K562 (cell line): Measurements from ENCODE around the gene CCDC78. TPM values are rescaled to one million over a fixed set of nuclear protein-coding genes. Genes with fewer than 3 reads are reported as not detected.

Experiments
- BRD4 ChIP-seq: fragments of 200-600 bp; sonication (generic); IDR thresholded peaks from 2 replicates; pipeline ENCODE4 v1.6.1; 2017; ENCODE audit warnings: inconsistent platforms
- CGGBP1 ChIP-seq: fragments of 250-450 bp; sonication (Bioruptor Pico); IDR thresholded peaks from 2 replicates; pipeline ENCODE4 v1.9.0; 2021; ENCODE audit warnings: mild to moderate bottlenecking
- CTCF ChIP-seq, 3 experiments: IDR thresholded peaks in 2 of 3; conservative IDR thresholded peaks in 1 of 3; 2 replicates each; pipeline ENCODE4 v1.5.1; 2011 to 2012; ENCODE audit warnings: low read length in 3 of 3, mild to moderate bottlenecking in 3 of 3, control low read depth in 2 of 3, improper control_type of control experiment in 1 of 3, inconsistent platforms in 1 of 3, low read depth in 1 of 3, mixed read lengths in 1 of 3, moderate library complexity in 1 of 3; ENCODE audit not compliant: insufficient read depth in 2 of 3
- ETS2 ChIP-seq: IDR thresholded peaks from 2 replicates; pipeline ENCODE4 v1.6.1; 2016; ENCODE audit warnings: borderline replicate concordance, missing genetic modification characterization, mild to moderate bottlenecking, moderate library complexity, missing compliant biosample characterization; ENCODE audit not compliant: poor library complexity, severe bottlenecking
- GABPB1 ChIP-seq: sonication (generic); formaldehyde crosslinking; IDR thresholded peaks from 2 replicates; pipeline ENCODE4 v1.8.0; 2022; ENCODE audit warnings: mild to moderate bottlenecking, missing genetic modification reagents
- HCFC1 ChIP-seq: IDR thresholded peaks from 2 replicates; pipeline ENCODE4 v1.6.1; 2012; ENCODE audit warnings: low read depth, low read length, improper control_type of control experiment
- HDAC6 ChIP-seq: IDR thresholded peaks from 2 replicates; pipeline ENCODE4 v1.6.1; 2012; ENCODE audit warnings: low read depth, mild to moderate bottlenecking, control low read depth, inconsistent platforms, low read length, moderate library complexity
- KLF10 ChIP-seq: fragments of 250-450 bp; sonication (Bioruptor Pico); IDR thresholded peaks from 2 replicates; pipeline ENCODE4 v1.6.1; 2021; ENCODE audit warnings: matching md5 sums
- MAZ ChIP-seq, 2 experiments: fragments of 450-650 bp in 1 of 2; sonication (generic) in 1 of 2; formaldehyde crosslinking; IDR thresholded peaks in 1 of 2; conservative IDR thresholded peaks in 1 of 2; 2 replicates each; pipeline versions ENCODE4 v1.4.0 to v1.5.0; 2020; ENCODE audit warnings: mild to moderate bottlenecking in 1 of 2, missing genetic modification reagents in 1 of 2
- MYC ChIP-seq, 2 experiments: fragments of 250-450 bp in 1 of 2; sonication (Bioruptor Pico) in 1 of 2; IDR thresholded peaks; 2 replicates each; pipeline versions ENCODE4 v1.5.1 to v1.6.1; 2012 to 2021; ENCODE audit warnings: low read depth in 2 of 2, borderline replicate concordance in 1 of 2, improper control_type of control experiment in 1 of 2, low read length in 1 of 2, mild to moderate bottlenecking in 1 of 2, moderate library complexity in 1 of 2
- NONO ChIP-seq, 2 experiments: fragments of 200-400 bp in 1 of 2; fragments of 450-650 bp in 1 of 2; formaldehyde crosslinking in 1 of 2; IDR thresholded peaks; 2 replicates each; pipeline ENCODE4 v1.6.1; 2017; ENCODE audit warnings: low read depth in 2 of 2, mild to moderate bottlenecking in 2 of 2, moderate library complexity in 2 of 2, low read length in 1 of 2
- PHF8 ChIP-seq: fragments of 200-600 bp; sonication (generic); IDR thresholded peaks from 2 replicates; pipeline ENCODE4 v1.6.1; 2012; ENCODE audit warnings: mixed run types, mild to moderate bottlenecking, inconsistent platforms, low read length, moderate library complexity, borderline replicate concordance
- SIN3A ChIP-seq, 2 experiments: fragments of 150-350 bp in 1 of 2; IDR thresholded peaks; 2 replicates each; pipeline ENCODE4 v1.6.1; 2011 to 2016; ENCODE audit warnings: borderline replicate concordance in 2 of 2, low read depth in 2 of 2, low read length in 2 of 2, mild to moderate bottlenecking in 2 of 2, moderate library complexity in 2 of 2; ENCODE audit not compliant: control insufficient read depth in 1 of 2
- TCF7L2 ChIP-seq: fragments of 150-350 bp; IDR thresholded peaks from 2 replicates; pipeline ENCODE4 v1.6.1; 2016; ENCODE audit warnings: low read depth, mild to moderate bottlenecking, low read length, moderate library complexity
- TRIM28 ChIP-seq: fragments of 450-650 bp; IDR thresholded peaks from 2 replicates; pipeline ENCODE4 v1.6.1; 2017
- ZEB2 ChIP-seq: fragments of 450-650 bp; IDR thresholded peaks from 2 replicates; pipeline ENCODE4 v1.6.1; 2016
- ZKSCAN1 ChIP-seq: fragments of 150-350 bp; IDR thresholded peaks from 2 replicates; pipeline ENCODE4 v1.6.1; 2016; ENCODE audit warnings: low read depth, low read length
- ZNF121 ChIP-seq: sonication (generic); formaldehyde crosslinking; conservative IDR thresholded peaks from 2 replicates; pipeline ENCODE4 v1.8.0; 2022; ENCODE audit warnings: missing genetic modification reagents
- ZNF224 ChIP-seq: sonication (generic); formaldehyde crosslinking; IDR thresholded peaks from 2 replicates; pipeline ENCODE4 v1.8.0; 2022; ENCODE audit warnings: mild to moderate bottlenecking, missing genetic modification reagents
- ZNF277 ChIP-seq: fragments of 250-450 bp; sonication (Bioruptor Pico); IDR thresholded peaks from 2 replicates; pipeline ENCODE4 v1.8.0; 2022; ENCODE audit warnings: inconsistent platforms, mild to moderate bottlenecking, moderate library complexity, borderline replicate concordance
- ZNF398 ChIP-seq: fragments of 250-450 bp; sonication (Bioruptor Pico); IDR thresholded peaks from 2 replicates; pipeline ENCODE4 v1.8.0; 2021; ENCODE audit warnings: moderate library complexity, mild to moderate bottlenecking, inconsistent platforms
- ZNF444 ChIP-seq: fragments of 250-450 bp; sonication (Bioruptor Pico); IDR thresholded peaks from 2 replicates; pipeline ENCODE4 v1.4.0; 2020; ENCODE audit warnings: mild to moderate bottlenecking, moderate library complexity
- ZNF644 ChIP-seq: fragments of 200-800 bp; sonication (Bioruptor generic); IDR thresholded peaks from 2 replicates; pipeline ENCODE4 v1.6.1; 2016; ENCODE audit warnings: low read depth, missing genetic modification characterization, missing compliant biosample characterization
- polyA plus RNA-seq, 8 experiments: library from polyadenylated mRNA; depleted of rRNA in 4 of 8; stranded (reverse) in 5 of 8; unstranded in 3 of 8; fragments of >200 nt; fragmentation: Nextera tagmentation in 2 of 8; fragmentation: Illumina TruSeq in 1 of 8; extraction: Ambion mirVana in 2 of 8; extraction: Trizol in 1 of 8; gene quantifications; 2 replicates each; pipeline versions ENCODE4 v1.2.1 to v1.2.3, GENCODE V29; 2011 to 2014; ENCODE audit warnings: inconsistent platforms in 1 of 8, missing spikeins in 1 of 8
- total RNA-seq, 7 experiments: library from RNA; depleted of rRNA in 6 of 7; stranded (reverse); fragments of >200 nt in 6 of 7; fragmentation: Illumina TruSeq in 2 of 7; extraction: Trizol in 2 of 7; gene quantifications; 2 replicates each; pipeline versions ENCODE4 v1.2.1 to v1.2.3, GENCODE V29; 2011 to 2021; ENCODE audit warnings: low replicate concordance in 1 of 7

Gene CCDC78
- total and polyA plus RNA-seq, 9 of the 15 experiments (the other 6 are each of a cell fraction or from before 2014, with no cell fraction given): 0.24 to 17.7 (median 2.9) TPM

- TF ChIP-seq MAZ (CRISPR knock-in tag; conservative IDR thresholded peaks at IDR 0.05 in 1 of 2, IDR thresholded peaks at IDR 0.05 in 1 of 2) (0 out of 4 replicates have a peak, but pooled peaks of 1 of the 2 experiments have one; percentile 26), HCFC1 (no peak), ZNF277 (CRISPR knock-in tag) (no peak), TRIM28 (no peak), ZNF644 (tag) (no peak), MYC (IDR thresholded peaks at IDR 0.05; ENCODE audit: low read depth, low read length) (peak; percentile 90), MYC (CRISPR knock-in tag; IDR thresholded peaks at IDR 0.05; ENCODE audit: borderline replicate concordance, low read depth) (no peak), CGGBP1 (CRISPR knock-in tag) (no peak), ZEB2 (no peak), CTCF (IDR thresholded peaks at IDR 0.05 in 2 of 3, conservative IDR thresholded peaks at IDR 0.05 in 1 of 3; ENCODE audit: insufficient read depth in 2 of 3, low read depth in 1 of 3, low read length in 3 of 3) (no peak), ZNF444 (CRISPR knock-in tag) (no peak), ZNF224 (CRISPR knock-in tag) (no peak), ZNF398 (CRISPR knock-in tag) (no peak), SIN3A (IDR thresholded peaks at IDR 0.05; ENCODE audit: borderline replicate concordance in 2 of 2, control insufficient read depth in 1 of 2, low read depth in 2 of 2, low read length in 2 of 2) (peak; percentile 22 to 71; a peak in 2 of 4 replicates), PHF8 (no peak), ZKSCAN1 (no peak), ETS2 (tag) (no peak), NONO (IDR thresholded peaks at IDR 0.05; ENCODE audit: low read depth in 2 of 2, low read length in 1 of 2) (no peak), HDAC6 (no peak), BRD4 (no peak), GABPB1 (CRISPR knock-in tag) (no peak), KLF10 (CRISPR knock-in tag) (no peak), ZNF121 (CRISPR knock-in tag) (no peak), TCF7L2 (no peak)
Observed at GRCh38 chr16:681746-682427, 44.4 kb downstream of the CCDC78 start (continued).
